NT2/D1 (cell line): ENCODE measurements around the gene CAMK1G.

Experiments used
- YY1 ChIP-seq: IDR thresholded peaks from 2 replicates; pipeline ENCODE4 v1.6.1; 2011; ENCODE audit not compliant: insufficient read length, insufficient read depth
- ZNF274 ChIP-seq: IDR thresholded peaks from 2 replicates; pipeline ENCODE4 v1.6.1; 2011; ENCODE audit warnings: mild to moderate bottlenecking, low read depth, low read length

DNA sequence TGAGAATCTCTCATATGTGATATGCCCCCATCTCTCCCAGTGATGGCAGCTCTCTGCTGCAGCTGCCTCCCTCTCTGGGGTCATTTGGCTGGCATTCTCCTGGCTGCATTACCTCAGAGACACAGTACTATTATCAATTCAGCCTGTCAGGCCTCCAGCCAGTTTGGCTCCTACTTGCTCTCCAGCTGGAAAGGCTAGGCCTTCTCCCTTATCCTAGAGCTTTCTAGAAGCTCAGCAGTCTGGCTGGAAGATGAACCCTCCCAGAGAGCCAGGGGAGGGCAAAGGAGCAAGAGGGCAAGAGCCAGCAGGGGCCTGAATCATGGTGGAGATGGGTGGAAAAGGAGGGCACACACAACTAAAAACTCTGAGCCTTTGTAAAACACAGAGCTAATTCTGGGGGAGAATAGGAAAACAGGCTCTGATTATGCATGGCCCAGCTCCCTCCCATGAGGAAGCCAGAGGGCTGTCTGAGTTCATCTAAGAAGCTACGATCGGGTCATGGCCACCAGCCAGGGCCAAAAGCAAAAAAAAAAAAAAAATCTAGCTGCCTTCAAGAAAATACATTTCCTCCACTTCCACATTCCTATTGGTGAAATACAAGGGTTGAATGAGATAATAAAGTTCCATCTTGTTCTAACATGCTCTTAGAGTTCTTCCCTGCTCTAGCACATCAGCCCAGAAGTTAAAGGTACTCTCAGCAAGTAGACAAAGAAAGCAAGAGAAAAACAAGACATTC is 59.9 kb downstream of the CAMK1G start:
- no peak for TF ChIP-seq ZNF274
- no peak for TF ChIP-seq YY1
